K562 (cell line): ENCODE measurements around the gene VEGFC. TPM values are rescaled to one million over a fixed set of nuclear protein-coding genes. Genes with fewer than 3 reads are reported as not detected.

Source experiments
- ATAC-seq: fragments of 200-7000 bp; cut with Tn5 transposase; 3 replicates; pipeline ENCODE4 v1.9.1; 2020; ENCODE audit warnings: moderate library complexity
- BruUV-seq: library from RNA; stranded (reverse); fragments of 400-500 nt; replicated peaks from 2 replicates; lab custom pipeline; 2021; lab: Mats Ljungman, UMichigan
- CTCF ChIA-PET: fragments of 300-600 bp; formaldehyde crosslinking; extraction: SDS; loops from one replicate; lab custom pipeline; 2021; ENCODE audit warnings: low intra/inter-chr PET ratio; lab: Yijun Ruan, JAX
- POLR2A ChIA-PET: fragments of 300-600, 350-650 bp; sonication (Branson Sonifier 250); formaldehyde crosslinking; extraction: SDS; loops from one replicate; lab custom pipeline; 2021; ENCODE audit warnings: antibody characterized with exemption, inconsistent platforms; lab: Yijun Ruan, JAX
- DNase-seq, 4 experiments: peaks; one replicate each; pipeline versions ENCODE4 v3.0.0 to v3.0.0-alpha.2; 2011 to 2018; ENCODE audit warnings: low spot score in 3 of 4, mixed read lengths in 3 of 4; ENCODE audit errors: extremely low read depth in 1 of 4
- FAIRE-seq: peaks from 2 replicates; lab custom pipeline; 2011; peaks lifted over from hg19 to GRCh38; lab: Jason Lieb, UNC
- H2AFZ ChIP-seq: 2 replicates; pipeline ENCODE4 v1.6.0; 2011; ENCODE audit warnings: low read depth, low read length, control low read depth, inconsistent platforms
- H3K27ac ChIP-seq: fragments of 200-600 bp; 3 replicates; pipeline ENCODE4 v1.8.0; 2011; ENCODE audit warnings: low read depth, mild to moderate bottlenecking, control low read depth, inconsistent platforms, low read length, moderate library complexity, mixed read lengths; ENCODE audit errors: extremely low read depth
- H3K27me3 ChIP-seq, 2 experiments: fragments of 300-600 bp in 1 of 2; 2 replicates in 1 of 2; 3 replicates in 1 of 2; pipeline versions ENCODE4 v1.6.0 to v1.8.0; 2011; ENCODE audit warnings: inconsistent platforms in 2 of 2, low read length in 2 of 2, mild to moderate bottlenecking in 1 of 2, mixed read lengths in 1 of 2, moderate library complexity in 1 of 2; ENCODE audit not compliant: control insufficient read depth in 2 of 2, insufficient read depth in 2 of 2
- H3K36me3 ChIP-seq: fragments of 300-600 bp; 3 replicates; pipeline ENCODE4 v1.8.0; 2011; ENCODE audit warnings: mild to moderate bottlenecking, low read length, inconsistent platforms; ENCODE audit not compliant: control insufficient read depth, insufficient read depth
- H3K4me1 ChIP-seq, 2 experiments: fragments of 200-600 bp in 1 of 2; replicated peaks in 1 of 2; 2 replicates in 1 of 2; 3 replicates in 1 of 2; pipeline versions ENCODE4 v1.5.1 to v1.8.0; 2011; ENCODE audit warnings: inconsistent platforms in 2 of 2, low read length in 2 of 2, mild to moderate bottlenecking in 1 of 2, mixed read lengths in 1 of 2, moderate library complexity in 1 of 2; ENCODE audit not compliant: control insufficient read depth in 2 of 2, insufficient read depth in 2 of 2
- H3K4me2 ChIP-seq: 2 replicates; pipeline ENCODE4 v1.6.1; 2011; ENCODE audit warnings: low read length, control low read depth, inconsistent platforms, mixed read lengths; ENCODE audit not compliant: insufficient read depth
- H3K4me3 ChIP-seq: fragments of 200-600 bp; sonication (generic), shearing (Covaris generic); 2 replicates; pipeline ENCODE4 v1.5.1; 2016; ENCODE audit warnings: control low read depth, inconsistent platforms
- H3K79me2 ChIP-seq: fragments of 200-600 bp; 3 replicates; pipeline ENCODE4 v1.8.0; 2011; ENCODE audit warnings: low read length, inconsistent platforms; ENCODE audit not compliant: control insufficient read depth, insufficient read depth
- H3K9ac ChIP-seq, 2 experiments: 2 replicates each; pipeline versions ENCODE4 v1.6.0 to v1.6.1; 2011; ENCODE audit warnings: low read depth in 2 of 2, low read length in 2 of 2, control low read depth in 1 of 2, inconsistent platforms in 1 of 2, mild to moderate bottlenecking in 1 of 2, mixed read lengths in 1 of 2; ENCODE audit not compliant: insufficient read depth in 1 of 2
- H3K9me1 ChIP-seq: one replicate; pipeline ENCODE4 v1.6.0; 2011; ENCODE audit warnings: inconsistent platforms, mild to moderate bottlenecking, low read length, moderate library complexity; ENCODE audit not compliant: control insufficient read depth, insufficient read depth
- H3K9me3 ChIP-seq: replicated peaks from 2 replicates; pipeline ENCODE4 v1.5.1; 2011; ENCODE audit warnings: low read depth, low read length, inconsistent platforms; ENCODE audit not compliant: control insufficient read depth, insufficient read depth
- H4K20me1 ChIP-seq: replicated peaks from 2 replicates; pipeline ENCODE4 v1.6.1; 2011; ENCODE audit warnings: low read length, inconsistent platforms, mixed read lengths; ENCODE audit not compliant: control insufficient read depth, insufficient read depth
- ARNT ChIP-seq, 2 experiments: fragments of 450-650 bp; IDR thresholded peaks; 2 replicates each; pipeline ENCODE4 v1.6.1; 2016; ENCODE audit warnings: mild to moderate bottlenecking in 1 of 2
- ATF1 ChIP-seq, 2 experiments: fragments of 450-650 bp in 1 of 2; IDR thresholded peaks; 2 replicates each; pipeline ENCODE4 v1.6.1; 2016; ENCODE audit warnings: missing compliant biosample characterization in 1 of 2, missing genetic modification characterization in 1 of 2
- CXXC5 ChIP-seq: fragments of 250-450 bp; sonication (Bioruptor Pico); IDR thresholded peaks from 2 replicates; pipeline ENCODE4 v1.8.0; 2022; ENCODE audit warnings: inconsistent platforms, mild to moderate bottlenecking, moderate library complexity
- EP400 ChIP-seq: fragments of 450-650 bp; IDR thresholded peaks from 2 replicates; pipeline ENCODE4 v1.6.1; 2017; ENCODE audit warnings: antibody characterized with exemption, mild to moderate bottlenecking, moderate library complexity
- FOS ChIP-seq: IDR thresholded peaks from 3 replicates; pipeline ENCODE4 v1.6.1; 2011; ENCODE audit not compliant: insufficient read length; ENCODE audit errors: extremely low read depth
- HDGF ChIP-seq: fragments of 450-650 bp; IDR thresholded peaks from 2 replicates; pipeline ENCODE4 v1.6.1; 2016
- HNRNPUL1 ChIP-seq: fragments of 200-400 bp; formaldehyde crosslinking; IDR thresholded peaks from 2 replicates; pipeline ENCODE4 v1.6.1; 2017; ENCODE audit warnings: low read length
- NR1H2 ChIP-seq: sonication (generic); formaldehyde crosslinking; IDR thresholded peaks from 2 replicates; pipeline ENCODE4 v1.4.0; 2020; ENCODE audit warnings: mild to moderate bottlenecking, missing genetic modification reagents
- PBX2 ChIP-seq, 2 experiments: IDR thresholded peaks in 1 of 2; conservative IDR thresholded peaks in 1 of 2; 2 replicates each; pipeline ENCODE4 v1.6.1; 2016; ENCODE audit warnings: low read depth in 2 of 2, mild to moderate bottlenecking in 1 of 2, missing compliant biosample characterization in 1 of 2, missing genetic modification characterization in 1 of 2, moderate library complexity in 1 of 2
- PTRF ChIP-seq: fragments of 450-650 bp; IDR thresholded peaks from 2 replicates; pipeline ENCODE4 v1.6.1; 2016; ENCODE audit warnings: mild to moderate bottlenecking, missing genetic modification characterization, missing compliant biosample characterization
- RBM34 ChIP-seq: fragments of 200-400 bp; formaldehyde crosslinking; IDR thresholded peaks from 2 replicates; pipeline ENCODE4 v1.6.1; 2018; ENCODE audit warnings: low read length, borderline replicate concordance; ENCODE audit not compliant: insufficient read depth
- SIX5 ChIP-seq, 2 experiments: IDR thresholded peaks; 2 replicates each; pipeline ENCODE4 v1.6.1; 2011; ENCODE audit warnings: low read length in 2 of 2, borderline replicate concordance in 1 of 2, low read depth in 1 of 2, mild to moderate bottlenecking in 1 of 2, moderate library complexity in 1 of 2; ENCODE audit not compliant: insufficient read depth in 1 of 2
- SNRNP70 ChIP-seq: fragments of 200-400 bp; formaldehyde crosslinking; optimal IDR thresholded peaks from 2 replicates; pipeline ENCODE3; 2017; ENCODE audit warnings: low read depth, low read length
- SREBF2 ChIP-seq: sonication (generic); formaldehyde crosslinking; IDR thresholded peaks from 2 replicates; pipeline ENCODE4 v1.4.0; 2020; ENCODE audit warnings: mild to moderate bottlenecking, missing genetic modification reagents
- ZBTB33 ChIP-seq: sonication (generic); formaldehyde crosslinking; IDR thresholded peaks from 2 replicates; pipeline ENCODE4 v1.8.1; 2023; ENCODE audit warnings: mild to moderate bottlenecking, missing genetic modification reagents
- ZNF449 ChIP-seq: fragments of 250-450 bp; sonication (Bioruptor Pico); IDR thresholded peaks from 2 replicates; pipeline ENCODE4 v1.8.0; 2022; ENCODE audit warnings: moderate library complexity, mild to moderate bottlenecking, inconsistent platforms
- WGBS: fragments of 100-300 bp; shearing (Covaris generic); methylation state at CpG from one replicate; pipeline ENCODE4 v1.1.6; 2016; ENCODE audit warnings: low coverage, mixed read lengths; ENCODE audit not compliant: insufficient coverage; ENCODE audit errors: missing lambda C conversion rate; 5-methylcytosine and 5-hydroxymethylcytosine counted together
- in situ Hi-C: fragments of 300-500 bp; cut with MboI; formaldehyde crosslinking; loops from 4 replicates; pipeline ENCODE4 v1.15.0; 2018; ENCODE audit warnings: inconsistent platforms, mixed read lengths
- intact Hi-C: fragments of 100-400 bp; cut with micrococcal nuclease; formaldehyde crosslinking; loops from 2 replicates; pipeline ENCODE4 v1.14.2; 2022
- polyA plus RNA-seq, 8 experiments: library from polyadenylated mRNA; depleted of rRNA in 4 of 8; stranded (reverse) in 5 of 8; unstranded in 3 of 8; fragments of >200 nt; fragmentation: Nextera tagmentation in 2 of 8; fragmentation: Illumina TruSeq in 1 of 8; extraction: Ambion mirVana in 2 of 8; extraction: Trizol in 1 of 8; gene quantifications; 2 replicates each; pipeline versions ENCODE4 v1.2.1 to v1.2.3, GENCODE V29; 2011 to 2014; ENCODE audit warnings: inconsistent platforms in 1 of 8, missing spikeins in 1 of 8
- total RNA-seq, 7 experiments: library from RNA; depleted of rRNA in 6 of 7; stranded (reverse); fragments of >200 nt in 6 of 7; fragmentation: Illumina TruSeq in 2 of 7; extraction: Trizol in 2 of 7; gene quantifications; 2 replicates each; pipeline versions ENCODE4 v1.2.1 to v1.2.3, GENCODE V29; 2011 to 2021; ENCODE audit warnings: low replicate concordance in 1 of 7

Gene VEGFC
- total and polyA plus RNA-seq, 9 of the 15 experiments (the other 6 are each of a cell fraction or from before 2014, with no cell fraction given), result not detected

GRCh38 chr4:176775338-176775737 is 17.4 kb downstream of the VEGFC start (continued):
- TF ChIP-seq ZNF449, result no peak
- no peak for TF ChIP-seq PBX2 (CRISPR knock-in tag; IDR thresholded peaks at IDR 0.05; ENCODE audit: low read depth)
- TF ChIP-seq PBX2 (tag; conservative IDR thresholded peaks at IDR 0.05; ENCODE audit: low read depth), result no peak
- no peak for TF ChIP-seq ARNT (IDR thresholded peaks at IDR 0.05)

GRCh38 chr4:176774852-176775251 is 17.9 kb downstream of the VEGFC start:
- FAIRE-seq, result no peak
- H3K4me2 ChIP-seq, result no peak overlapping the region
- no peak for TF ChIP-seq SREBF2
- TF ChIP-seq SNRNP70, result no peak
- no peak for TF ChIP-seq EP400
- no peak for TF ChIP-seq FOS
- TF ChIP-seq CXXC5, result no peak
- TF ChIP-seq HNRNPUL1, result no peak
- no peak for TF ChIP-seq PTRF (tag)
- no peak for TF ChIP-seq ZBTB33 (CRISPR knock-in tag)
- no peak for TF ChIP-seq SIX5 (IDR thresholded peaks at IDR 0.05; ENCODE audit: borderline replicate concordance in 1 of 2, insufficient read depth in 1 of 2, low read depth in 1 of 2, low read length in 2 of 2)
- TF ChIP-seq ATF1 (CRISPR knock-in tag; IDR thresholded peaks at IDR 0.05), result no peak
- no peak for TF ChIP-seq ATF1 (tag; IDR thresholded peaks at IDR 0.05)
- TF ChIP-seq NR1H2 (CRISPR knock-in tag), result no peak
- TF ChIP-seq RBM34, result no peak
- no peak for TF ChIP-seq HDGF

More at GRCh38 chr4:176774852-176775251, 17.9 kb downstream of the VEGFC start:
- H3K27me3 ChIP-seq, result no peaks in the 10 kb centered on the region
- H3K4me3 ChIP-seq, result no peak overlapping the region
- 2% methylated on average over 4 of the region's 4 CpGs for WGBS
- H3K79me2 ChIP-seq, result no peaks in the 10 kb centered on the region
- BruUV-seq, result no TSS peak
- H3K4me1 ChIP-seq, result no peaks in the 10 kb centered on the region
- POLR2A ChIA-PET, result no interaction called here
- H3K9ac ChIP-seq, result no peak overlapping the region
- no peaks in the 10 kb centered on the region for H3K9me1 ChIP-seq
- H3K36me3 ChIP-seq, result no peaks in the 10 kb centered on the region
- DNase-seq (no peak), ATAC-seq (no peak)
- no peak overlapping the region for H2AFZ ChIP-seq
- 0 out of 2 replicates have a peak, but pooled peaks cover 1% of the 10 kb centered on the region for H3K9me3 ChIP-seq
- H3K27ac ChIP-seq, result no peak overlapping the region
- intact Hi-C loops, result no loop called here
- CTCF ChIA-PET, result no interaction called here
- in situ Hi-C loops, result no loop called here
- H4K20me1 ChIP-seq, result no peaks in the 10 kb centered on the region
